K562 (cell line): ENCODE data around the gene PUS10. TPM values are rescaled to one million over a fixed set of nuclear protein-coding genes. Genes with fewer than 3 reads are reported as not detected.
A peak's percentile ranks its signal among the peaks of the same experiment; 100 is the strongest.

Source experiments
- BCOR ChIP-seq: fragments of 450-650 bp; IDR thresholded peaks from 2 replicates; pipeline ENCODE4 v1.6.1; 2016
- CEBPG ChIP-seq, 3 experiments: fragments of 200-800 bp in 1 of 3; sonication (Bioruptor generic) in 1 of 3; sonication (generic) in 1 of 3; formaldehyde crosslinking in 1 of 3; IDR thresholded peaks in 2 of 3; conservative IDR thresholded peaks in 1 of 3; 2 replicates each; pipeline versions ENCODE4 v1.6.1 to v1.8.0; 2016 to 2022; ENCODE audit warnings: missing compliant biosample characterization in 2 of 3, missing genetic modification characterization in 2 of 3, mild to moderate bottlenecking in 1 of 3, missing genetic modification reagents in 1 of 3
- CHAMP1 ChIP-seq: fragments of 450-650 bp; IDR thresholded peaks from 2 replicates; pipeline ENCODE4 v1.6.1; 2016; ENCODE audit warnings: mild to moderate bottlenecking
- ELF1 ChIP-seq: fragments of 200-800 bp; sonication (Bioruptor generic); IDR thresholded peaks from 2 replicates; pipeline ENCODE4 v1.6.1; 2016; ENCODE audit warnings: missing genetic modification characterization, missing compliant biosample characterization
- FOXJ2 ChIP-seq: fragments of 200-800 bp; sonication (Bioruptor generic); IDR thresholded peaks from 2 replicates; pipeline ENCODE4 v1.6.1; 2016; ENCODE audit warnings: missing genetic modification characterization, missing compliant biosample characterization
- HMGXB4 ChIP-seq: sonication (generic); formaldehyde crosslinking; IDR thresholded peaks from 2 replicates; pipeline ENCODE4 v1.8.1; 2023; ENCODE audit warnings: mild to moderate bottlenecking, missing genetic modification reagents
- HOXB6 ChIP-seq: fragments of 250-450 bp; sonication (Bioruptor Pico); IDR thresholded peaks from 2 replicates; pipeline ENCODE4 v1.5.1; 2022; ENCODE audit warnings: mild to moderate bottlenecking, borderline replicate concordance
- ILF3 ChIP-seq: fragments of 450-650 bp; IDR thresholded peaks from 2 replicates; pipeline ENCODE4 v1.6.1; 2018; ENCODE audit warnings: antibody characterized with exemption, mild to moderate bottlenecking, moderate library complexity, borderline replicate concordance
- LCOR ChIP-seq: sonication (generic); formaldehyde crosslinking; IDR thresholded peaks from 2 replicates; pipeline ENCODE4 v1.8.0; 2022; ENCODE audit warnings: mild to moderate bottlenecking, missing genetic modification reagents
- LEF1 ChIP-seq: fragments of 450-650 bp; IDR thresholded peaks from 2 replicates; pipeline ENCODE4 v1.6.1; 2016; ENCODE audit warnings: mild to moderate bottlenecking
- NR1H2 ChIP-seq: sonication (generic); formaldehyde crosslinking; IDR thresholded peaks from 2 replicates; pipeline ENCODE4 v1.4.0; 2020; ENCODE audit warnings: mild to moderate bottlenecking, missing genetic modification reagents
- POLR2H ChIP-seq: IDR thresholded peaks from 2 replicates; pipeline ENCODE4 v1.6.1; 2016; ENCODE audit warnings: missing genetic modification characterization, low read depth, mild to moderate bottlenecking, control low read depth, missing compliant biosample characterization, moderate library complexity
- PPARD ChIP-seq: fragments of 250-450 bp; sonication (Bioruptor Pico); IDR thresholded peaks from 2 replicates; pipeline ENCODE4 v1.8.0; 2022; ENCODE audit warnings: inconsistent platforms, mild to moderate bottlenecking, moderate library complexity
- PRDM10 ChIP-seq: fragments of 450-650 bp; IDR thresholded peaks from 2 replicates; pipeline ENCODE4 v1.6.1; 2018; ENCODE audit not compliant: partially characterized antibody
- RBBP5 ChIP-seq: fragments of 200-600 bp; sonication (generic); IDR thresholded peaks from 2 replicates; pipeline ENCODE4 v1.6.1; 2012; ENCODE audit warnings: borderline replicate concordance, mild to moderate bottlenecking, low read length, control low read depth, inconsistent platforms; ENCODE audit not compliant: insufficient read depth, poor library complexity, severe bottlenecking
- SAP30 ChIP-seq: fragments of 200-600 bp; sonication (generic); IDR thresholded peaks from 2 replicates; pipeline ENCODE4 v1.6.1; 2012; ENCODE audit warnings: borderline replicate concordance, low read depth, mild to moderate bottlenecking, moderate library complexity, low read length, control low read depth, inconsistent platforms; ENCODE audit not compliant: insufficient read depth, poor library complexity, severe bottlenecking
- SIN3A ChIP-seq, 2 experiments: fragments of 150-350 bp in 1 of 2; IDR thresholded peaks; 2 replicates each; pipeline ENCODE4 v1.6.1; 2011 to 2016; ENCODE audit warnings: borderline replicate concordance in 2 of 2, low read depth in 2 of 2, low read length in 2 of 2, mild to moderate bottlenecking in 2 of 2, moderate library complexity in 2 of 2; ENCODE audit not compliant: control insufficient read depth in 1 of 2
- ZEB2 ChIP-seq: fragments of 450-650 bp; IDR thresholded peaks from 2 replicates; pipeline ENCODE4 v1.6.1; 2016
- ZNF124 ChIP-seq: sonication (generic); formaldehyde crosslinking; IDR thresholded peaks from 2 replicates; pipeline ENCODE4 v1.8.1; 2022; ENCODE audit warnings: missing genetic modification reagents
- polyA plus RNA-seq, 8 experiments: library from polyadenylated mRNA; depleted of rRNA in 4 of 8; stranded (reverse) in 5 of 8; unstranded in 3 of 8; fragments of >200 nt; fragmentation: Nextera tagmentation in 2 of 8; fragmentation: Illumina TruSeq in 1 of 8; extraction: Ambion mirVana in 2 of 8; extraction: Trizol in 1 of 8; gene quantifications; 2 replicates each; pipeline versions ENCODE4 v1.2.1 to v1.2.3, GENCODE V29; 2011 to 2014; ENCODE audit warnings: inconsistent platforms in 1 of 8, missing spikeins in 1 of 8
- total RNA-seq, 7 experiments: library from RNA; depleted of rRNA in 6 of 7; stranded (reverse); fragments of >200 nt in 6 of 7; fragmentation: Illumina TruSeq in 2 of 7; extraction: Trizol in 2 of 7; gene quantifications; 2 replicates each; pipeline versions ENCODE4 v1.2.1 to v1.2.3, GENCODE V29; 2011 to 2021; ENCODE audit warnings: low replicate concordance in 1 of 7

PUS10 gene
- total and polyA plus RNA-seq, 9 of the 15 experiments (the other 6 are each of a cell fraction or from before 2014, with no cell fraction given), result 5.0 to 10.7 (median 7.6) TPM

- TF ChIP-seq PRDM10 (peak; percentile 76), ELF1 (tag) (peak; percentile 67), HMGXB4 (CRISPR knock-in tag) (peak; percentile 35; the same call in 1 of the 2 replicates), BCOR (peak; percentile 85), POLR2H (tag) (peak; percentile 35; the same call in 1 of the 2 replicates), CHAMP1 (peak; percentile 73; the same call in 1 of the 2 replicates), RBBP5 (peak; percentile 81), SAP30 (peak; percentile 72), LCOR (CRISPR knock-in tag) (peak; percentile 58; the same call in 1 of the 2 replicates), PPARD (CRISPR knock-in tag) (no peak), ILF3 (no peak), ZEB2 (peak; percentile 99), LEF1 (peak; percentile 58; the same call in 1 of the 2 replicates), HOXB6 (CRISPR knock-in tag) (no peak), ZNF124 (CRISPR knock-in tag) (no peak), CEBPG (CRISPR knock-in tag; IDR thresholded peaks at IDR 0.05) (no peak; the same call in 1 of the 2 replicates), CEBPG (tag; conservative IDR thresholded peaks at IDR 0.05 in 1 of 2, IDR thresholded peaks at IDR 0.05 in 1 of 2) (peak in 1 of 2 experiments; percentile 15; a peak in 1 of 4 replicates), NR1H2 (peak; percentile 23; the same call in 1 of the 2 replicates), SIN3A (IDR thresholded peaks at IDR 0.05; ENCODE audit: borderline replicate concordance in 2 of 2, control insufficient read depth in 1 of 2, low read depth in 2 of 2, low read length in 2 of 2) (peak; percentile 86 to 88; a peak in 3 of 4 replicates), FOXJ2 (tag) (0 out of 2 replicates have a peak, but pooled peaks have one; percentile 55)
Measured at GRCh38 chr2:61017003-61017555, 976 bp downstream of the PUS10 start (continued).
